GM12878 (cell line): ENCODE results near the gene NACA. TPM values are rescaled to one million over a fixed set of nuclear protein-coding genes. Genes with fewer than 3 reads are reported as not detected.

Source experiments
- ATAC-seq: fragments of 200-7000 bp; cut with Tn5 transposase; 3 replicates; pipeline ENCODE4 v1.9.1; 2020; ENCODE audit warnings: mild to moderate bottlenecking, moderate library complexity
- BruUV-seq: library from RNA; stranded (reverse); fragments of 400-500 nt; replicated peaks from 2 replicates; lab custom pipeline; 2021; lab: Mats Ljungman, UMichigan
- CTCF ChIA-PET: fragments of 300-600 bp; sonication (Branson Sonifier 250); formaldehyde crosslinking; extraction: SDS; loops from one replicate; lab custom pipeline; 2021; ENCODE audit warnings: inconsistent platforms; lab: Yijun Ruan, JAX
- POLR2A ChIA-PET: fragments of 350-600 bp; formaldehyde crosslinking; extraction: SDS; loops from one replicate; lab custom pipeline; 2021; ENCODE audit warnings: inconsistent platforms; lab: Charles Lee
- RAD21 ChIA-PET: fragments of 300-600 bp; sonication (Branson Sonifier 250); formaldehyde crosslinking; loops from one replicate; lab custom pipeline; 2023; ENCODE audit warnings: antibody characterized with exemption; ENCODE audit not compliant: unreplicated experiment; lab: Charles Lee
- SMC1A ChIA-PET: fragments of 300-600 bp; sonication (Branson Sonifier 250); formaldehyde crosslinking; loops from one replicate; lab custom pipeline; 2023; ENCODE audit not compliant: unreplicated experiment, uncharacterized antibody; lab: Charles Lee
- DNase-seq: peaks from one replicate; pipeline ENCODE4 v3.0.0-alpha.2; 2011; ENCODE audit warnings: low read depth, low spot score
- FAIRE-seq: peaks from 3 replicates; lab custom pipeline; 2011; peaks lifted over from hg19 to GRCh38; lab: Jason Lieb, UNC
- H2AFZ ChIP-seq: 2 replicates; pipeline ENCODE4 v1.6.0; 2011; ENCODE audit warnings: low read depth, low read length, control low read depth; ENCODE audit not compliant: control insufficient read depth
- H3K27ac ChIP-seq: 2 replicates; pipeline ENCODE4 v1.5.1; 2011; ENCODE audit warnings: control low read depth; ENCODE audit not compliant: control insufficient read depth, insufficient read depth
- H3K27me3 ChIP-seq, 2 experiments: replicated peaks in 1 of 2; 2 replicates each; pipeline versions ENCODE4 v1.6.0 to v1.6.1; 2011; ENCODE audit warnings: low read length in 1 of 2; ENCODE audit not compliant: control insufficient read depth in 2 of 2, insufficient read depth in 2 of 2
- H3K36me3 ChIP-seq, 2 experiments: 2 replicates each; pipeline ENCODE4 v1.5.1; 2011; ENCODE audit warnings: low read length in 1 of 2; ENCODE audit not compliant: control insufficient read depth in 2 of 2, insufficient read depth in 2 of 2
- H3K4me1 ChIP-seq: 2 replicates; pipeline ENCODE4 v1.6.1; 2011; ENCODE audit warnings: mild to moderate bottlenecking, low read length, moderate library complexity, mixed read lengths; ENCODE audit not compliant: control insufficient read depth, insufficient read depth
- H3K4me2 ChIP-seq: 2 replicates; pipeline ENCODE4 v1.6.0; 2011; ENCODE audit warnings: control low read depth; ENCODE audit not compliant: control insufficient read depth, insufficient read depth
- H3K4me3 ChIP-seq: fragments of 200-600 bp; sonication (generic); 2 replicates; pipeline ENCODE4 v1.5.1; 2016
- H3K79me2 ChIP-seq: 2 replicates; pipeline ENCODE4 v1.6.0; 2011; ENCODE audit warnings: low read length; ENCODE audit not compliant: control insufficient read depth, insufficient read depth
- H3K9ac ChIP-seq: 2 replicates; pipeline ENCODE4 v1.8.0; 2011; ENCODE audit warnings: low read length, control low read depth, mixed read lengths; ENCODE audit not compliant: control insufficient read depth, insufficient read depth
- H3K9me3 ChIP-seq: replicated peaks from 3 replicates; pipeline ENCODE4 v1.5.1; 2011; ENCODE audit warnings: mild to moderate bottlenecking, low read length; ENCODE audit not compliant: control insufficient read depth, insufficient read depth
- H4K20me1 ChIP-seq: 2 replicates; pipeline ENCODE4 v1.6.0; 2011; ENCODE audit not compliant: control insufficient read depth, insufficient read depth
- CBFB ChIP-seq: IDR thresholded peaks from 2 replicates; pipeline ENCODE4 v1.6.1; 2016; ENCODE audit warnings: antibody characterized with exemption, low read depth
- MEF2A ChIP-seq: IDR thresholded peaks from 2 replicates; pipeline ENCODE4 v1.6.1; 2011; ENCODE audit warnings: low read depth, mild to moderate bottlenecking, low read length, moderate library complexity; ENCODE audit not compliant: insufficient read depth
- MYC ChIP-seq: IDR thresholded peaks from 2 replicates; pipeline ENCODE4 v1.6.1; 2011; ENCODE audit warnings: mild to moderate bottlenecking, low read length, moderate library complexity, inconsistent platforms; ENCODE audit not compliant: insufficient read depth, insufficient replicate concordance, insufficient read length, severe bottlenecking
- NFXL1 ChIP-seq: fragments of 450-650 bp; IDR thresholded peaks from 2 replicates; pipeline ENCODE4 v1.6.1; 2017; ENCODE audit warnings: antibody characterized with exemption, mild to moderate bottlenecking, borderline replicate concordance
- SPI1 ChIP-seq: IDR thresholded peaks from 2 replicates; pipeline ENCODE4 v1.6.1; 2011; ENCODE audit warnings: low read depth, mild to moderate bottlenecking, low read length, moderate library complexity, borderline replicate concordance; ENCODE audit not compliant: insufficient read depth
- SUPT20H ChIP-seq: IDR thresholded peaks from 2 replicates; pipeline ENCODE4 v1.6.1; 2011; ENCODE audit warnings: low read depth, mild to moderate bottlenecking, low read length, moderate library complexity, borderline replicate concordance; ENCODE audit not compliant: control insufficient read depth
- WGBS: methylation state at CpG from one replicate; pipeline ENCODE4 v1.1.6; 2016; ENCODE audit warnings: low lambda C conversion rate; ENCODE audit not compliant: insufficient replicate concordance, insufficient coverage; ENCODE audit errors: missing lambda C conversion rate; 5-methylcytosine and 5-hydroxymethylcytosine counted together
- in situ Hi-C: fragments of 300-500 bp; cut with MboI; formaldehyde crosslinking; loops from 9 replicates; pipeline ENCODE4 v1.14.3; 2018; ENCODE audit warnings: mixed read lengths
- intact Hi-C: fragments of 100-400 bp; cut with micrococcal nuclease; formaldehyde crosslinking; loops from one replicate; pipeline ENCODE4 v1.14.2; 2022; ENCODE audit not compliant: unreplicated experiment
- polyA plus RNA-seq, 11 experiments: library from polyadenylated mRNA; depleted of rRNA in 4 of 11; unstranded in 6 of 11; stranded (reverse) in 5 of 11; fragments of >200 nt; fragmentation: Nextera tagmentation in 4 of 11; fragmentation: Illumina TruSeq in 1 of 11; extraction: Ambion mirVana in 4 of 11; extraction: Trizol in 1 of 11; gene quantifications; 1 replicate in 1 of 11; 2 replicates in 10 of 11; pipeline versions ENCODE4 v1.2.1 to v1.2.3, GENCODE V29; 2011 to 2016; ENCODE audit warnings: inconsistent platforms in 2 of 11, missing spikeins in 2 of 11, low read depth in 1 of 11
- total RNA-seq, 4 experiments: library from RNA; depleted of rRNA in 3 of 4; stranded (reverse); fragments of >200 nt in 3 of 4; fragmentation: Illumina TruSeq in 1 of 4; extraction: Trizol in 1 of 4; gene quantifications; 2 replicates each; pipeline versions ENCODE4 v1.2.1 to v1.2.3, GENCODE V29; 2013 to 2021
- TF ChIP-seq, protein P1 (sequence below): fragments of 450-650 bp; IDR thresholded peaks from 2 replicates; pipeline ENCODE4 v1.6.1; 2018; ENCODE audit warnings: mild to moderate bottlenecking, low read depth, moderate library complexity; ENCODE audit not compliant: partially characterized antibody

The NACA gene
- total and polyA plus RNA-seq, 10 of the 15 experiments (the other 5 are each of a cell fraction or from before 2014, with no cell fraction given), result 1,181 to 2,782 (median 1,905) TPM

DNA sequence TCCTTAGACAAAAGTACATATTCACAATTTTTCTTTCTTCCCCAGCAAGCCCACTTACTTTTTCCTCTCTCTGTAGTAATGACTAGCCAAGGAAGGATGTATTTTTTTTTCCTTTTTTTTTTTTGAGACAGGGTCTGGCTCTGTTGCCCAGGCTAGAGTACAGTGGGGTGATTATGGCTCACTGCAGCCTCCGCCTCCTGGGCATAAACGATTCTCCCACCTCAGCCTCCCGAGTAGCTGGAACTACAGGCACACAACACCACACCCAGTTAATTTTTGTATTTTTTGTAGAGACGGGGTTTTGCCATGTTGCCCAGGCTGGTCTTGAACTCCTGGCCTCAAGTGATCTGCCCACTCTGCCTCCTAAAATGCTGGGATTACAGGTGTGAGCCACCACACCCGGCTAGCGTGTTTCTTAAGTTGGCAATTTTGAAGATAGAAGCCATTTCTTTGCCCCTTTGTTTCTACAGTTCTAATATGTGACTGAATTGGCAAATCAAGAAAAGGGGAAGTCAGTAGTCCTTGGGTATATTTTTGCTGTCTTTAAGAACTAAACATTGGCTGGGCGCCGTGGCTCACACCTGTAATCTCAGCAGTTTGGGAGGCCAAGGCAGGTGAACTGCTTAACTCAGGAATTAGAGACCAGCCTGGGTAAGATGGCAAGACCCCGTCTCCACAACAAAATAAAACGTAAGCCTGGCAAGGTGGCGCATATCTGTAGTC lies 3.2 kb upstream of the NACA start:
- Histone ChIP-seq H3K4me2 (no peak overlapping the region), H3K79me2 (peaks cover 19% of the 10 kb centered on the region), H3K4me3 (no peak overlapping the region), H3K9me3 (no peaks in the 10 kb centered on the region), H3K4me1 (peaks cover 3% of the 10 kb centered on the region), H2AFZ (no peak overlapping the region), H4K20me1 (no peaks in the 10 kb centered on the region; the same call in 1 of the 2 replicates), H3K36me3 (peaks cover 2 to 11% of the 10 kb centered on the region in 2 experiments; a peak in 3 of 4 replicates), H3K27me3 (no peaks in the 10 kb centered on the region), H3K9ac (no peak overlapping the region), H3K27ac (no peak overlapping the region)
- TF ChIP-seq NFXL1 (no peak), SUPT20H (no peak), CBFB (no peak), MEF2A (no peak), MYC (no peak), SPI1 (peak; percentile 44; the same call in 1 of the 2 replicates)
- TF ChIP-seq, protein P1, sequence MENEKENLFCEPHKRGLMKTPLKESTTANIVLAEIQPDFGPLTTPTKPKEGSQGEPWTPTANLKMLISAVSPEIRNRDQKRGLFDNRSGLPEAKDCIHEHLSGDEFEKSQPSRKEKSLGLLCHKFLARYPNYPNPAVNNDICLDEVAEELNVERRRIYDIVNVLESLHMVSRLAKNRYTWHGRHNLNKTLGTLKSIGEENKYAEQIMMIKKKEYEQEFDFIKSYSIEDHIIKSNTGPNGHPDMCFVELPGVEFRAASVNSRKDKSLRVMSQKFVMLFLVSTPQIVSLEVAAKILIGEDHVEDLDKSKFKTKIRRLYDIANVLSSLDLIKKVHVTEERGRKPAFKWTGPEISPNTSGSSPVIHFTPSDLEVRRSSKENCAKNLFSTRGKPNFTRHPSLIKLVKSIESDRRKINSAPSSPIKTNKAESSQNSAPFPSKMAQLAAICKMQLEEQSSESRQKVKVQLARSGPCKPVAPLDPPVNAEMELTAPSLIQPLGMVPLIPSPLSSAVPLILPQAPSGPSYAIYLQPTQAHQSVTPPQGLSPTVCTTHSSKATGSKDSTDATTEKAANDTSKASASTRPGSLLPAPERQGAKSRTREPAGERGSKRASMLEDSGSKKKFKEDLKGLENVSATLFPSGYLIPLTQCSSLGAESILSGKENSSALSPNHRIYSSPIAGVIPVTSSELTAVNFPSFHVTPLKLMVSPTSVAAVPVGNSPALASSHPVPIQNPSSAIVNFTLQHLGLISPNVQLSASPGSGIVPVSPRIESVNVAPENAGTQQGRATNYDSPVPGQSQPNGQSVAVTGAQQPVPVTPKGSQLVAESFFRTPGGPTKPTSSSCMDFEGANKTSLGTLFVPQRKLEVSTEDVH, result no peak
- ChIA-PET SMC1A (interaction anchor here (3.4 kb wide), 1 partner anchor 22 kb away, joined by 10 read pairs; no protein-coding TSS in a partner anchor), CTCF (no interaction called here), RAD21 (no interaction called here), POLR2A (interaction anchor here (2.4 kb wide), 1 partner anchor 21 kb away, joined by 13 read pairs; no protein-coding TSS in a partner anchor)
- FAIRE-seq (no peak), ATAC-seq (no peak), DNase-seq (no peak)
- in situ Hi-C loops (no loop called here), intact Hi-C loops (no loop called here)
- WGBS, result 89% methylated on average over 11 of the region's 11 CpGs
- BruUV-seq, result no TSS peak
